HepG2 (cell line): ENCODE results near the gene SAMD4B. TPM values are rescaled to one million over a fixed set of nuclear protein-coding genes. Genes with fewer than 3 reads are reported as not detected.

Source experiments
- ATF1 ChIP-seq: IDR thresholded peaks from 2 replicates; pipeline ENCODE4 v1.6.1; 2016; ENCODE audit warnings: mild to moderate bottlenecking, control low read depth
- MTERF4 ChIP-seq: sonication (generic); formaldehyde crosslinking; IDR thresholded peaks from 2 replicates; pipeline ENCODE4 v1.8.0; 2023; ENCODE audit warnings: mild to moderate bottlenecking, missing genetic modification reagents
- NFYC ChIP-seq: IDR thresholded peaks from 2 replicates; pipeline ENCODE4 v1.6.1; 2016; ENCODE audit warnings: missing genetic modification reagents, missing compliant biosample characterization
- NKX3-1 ChIP-seq: sonication (generic); formaldehyde crosslinking; IDR thresholded peaks from 2 replicates; pipeline ENCODE4 v1.5.0; 2020; ENCODE audit warnings: missing genetic modification reagents
- PAX8 ChIP-seq: sonication (generic); formaldehyde crosslinking; IDR thresholded peaks from 2 replicates; pipeline ENCODE4 v1.8.0; 2022; ENCODE audit warnings: mild to moderate bottlenecking, missing genetic modification reagents, borderline replicate concordance
- RBM39 ChIP-seq: fragments of 200-400 bp; formaldehyde crosslinking; IDR thresholded peaks from one replicate; pipeline ENCODE4 v1.6.1; 2018; ENCODE audit warnings: antibody characterized with exemption, mild to moderate bottlenecking, low read depth, low read length; ENCODE audit not compliant: poor library complexity, severe bottlenecking
- REL ChIP-seq: sonication (generic); formaldehyde crosslinking; conservative IDR thresholded peaks from 2 replicates; pipeline ENCODE4 v1.8.0; 2022; ENCODE audit warnings: mild to moderate bottlenecking, missing genetic modification reagents, moderate library complexity
- SOX6 ChIP-seq, 2 experiments: fragments of 450-650 bp in 1 of 2; sonication (generic) in 1 of 2; formaldehyde crosslinking in 1 of 2; IDR thresholded peaks; 2 replicates each; pipeline versions ENCODE4 v1.4.0 to v1.6.1; 2017 to 2020; ENCODE audit warnings: antibody characterized with exemption in 1 of 2, mild to moderate bottlenecking in 1 of 2, missing genetic modification reagents in 1 of 2
- ZNF224 ChIP-seq: sonication (generic); formaldehyde crosslinking; IDR thresholded peaks from 2 replicates; pipeline ENCODE4 v1.5.0; 2020; ENCODE audit warnings: mild to moderate bottlenecking, missing genetic modification reagents
- polyA plus RNA-seq, 8 experiments: library from polyadenylated mRNA; depleted of rRNA in 3 of 8; stranded (reverse) in 7 of 8; unstranded in 1 of 8; fragments of >200 nt; fragmentation: Illumina TruSeq in 4 of 8; extraction: Trizol in 4 of 8; gene quantifications; 2 replicates each; pipeline versions ENCODE4 v1.2.1 to v1.2.3, GENCODE V29; 2011 to 2016; ENCODE audit warnings: low read depth in 4 of 8, missing spikeins in 1 of 8, mixed read lengths in 1 of 8; ENCODE audit not compliant: insufficient read depth in 1 of 8
- total RNA-seq, 5 experiments: library from RNA; depleted of rRNA; stranded (reverse); fragments of >200 nt; fragmentation: Illumina TruSeq; extraction: Trizol; gene quantifications; 2 replicates each; pipeline ENCODE4 v1.2.3, GENCODE V29; 2016; ENCODE audit warnings: low read depth in 1 of 5
- TF ChIP-seq, protein P1 (sequence below): sonication (generic); formaldehyde crosslinking; IDR thresholded peaks from 2 replicates; pipeline ENCODE4 v1.4.0; 2020; ENCODE audit warnings: mild to moderate bottlenecking, missing genetic modification reagents

Gene SAMD4B
- total and polyA plus RNA-seq, 2 of the 13 experiments (the other 11 are each of a cell fraction or from before 2014, with no cell fraction given): 26.0 to 31.8 TPM

DNA sequence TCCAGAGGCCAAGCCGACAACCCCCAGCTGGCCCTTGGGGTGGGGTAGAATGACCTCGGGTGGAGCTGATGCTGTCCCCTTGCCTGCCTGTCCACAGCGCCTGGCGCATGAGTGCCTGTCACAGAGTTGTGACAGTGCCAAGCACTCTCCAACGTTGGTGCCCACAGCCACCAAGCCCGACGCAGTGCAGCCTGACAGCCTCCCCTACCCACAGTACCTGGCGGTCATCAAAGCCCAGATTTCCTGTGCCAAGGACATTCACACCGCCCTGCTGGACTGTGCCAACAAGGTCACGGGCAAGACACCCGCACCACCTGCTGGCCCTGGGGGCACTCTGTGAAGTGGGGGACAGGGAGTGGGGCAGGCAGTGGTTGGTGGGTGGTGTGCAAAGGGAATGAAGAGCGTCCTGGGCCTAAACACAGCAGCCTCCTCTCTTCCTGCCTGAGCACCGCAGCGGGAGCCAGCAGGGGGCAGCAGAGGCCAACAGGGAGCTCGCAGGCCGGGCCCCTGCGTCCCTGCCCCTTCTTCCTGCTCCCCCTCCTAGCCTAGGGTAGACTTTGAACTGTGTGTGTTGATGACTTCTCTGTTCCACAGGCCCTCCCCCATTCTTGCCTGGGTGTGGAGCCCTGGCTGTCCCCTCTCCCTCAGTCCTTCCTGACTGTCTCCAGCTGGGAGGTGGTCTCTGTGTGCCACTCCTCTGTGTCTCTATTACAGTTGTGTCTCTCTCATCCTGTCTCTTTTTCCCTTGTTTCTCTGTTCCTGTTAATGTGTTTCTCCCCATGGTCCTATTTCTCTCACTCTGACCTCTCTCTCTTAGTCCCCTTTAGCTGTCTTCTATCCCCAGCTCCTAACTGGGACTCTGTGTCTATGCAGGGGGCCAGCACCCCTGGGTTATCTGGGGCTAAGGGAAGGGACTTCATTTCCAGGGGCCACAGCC is 55.4 kb downstream of the SAMD4B start (continued):
- TF ChIP-seq NFYC (CRISPR knock-in tag) (peak; percentile 24; the same call in 1 of the 2 replicates), NKX3-1 (CRISPR knock-in tag) (no peak; the same call in 1 of the 2 replicates), ATF1 (CRISPR knock-in tag) (no peak), MTERF4 (CRISPR knock-in tag) (0 out of 2 replicates have a peak, but pooled peaks have one; percentile 39), RBM39 (peak; percentile 85), PAX8 (CRISPR knock-in tag) (no peak), REL (CRISPR knock-in tag) (no peak), ZNF224 (0 out of 2 replicates have a peak, but pooled peaks have one; percentile 23), SOX6 (IDR thresholded peaks at IDR 0.05) (no peak), SOX6 (CRISPR knock-in tag; IDR thresholded peaks at IDR 0.05) (peak; percentile 83)
- TF ChIP-seq, protein P1, sequence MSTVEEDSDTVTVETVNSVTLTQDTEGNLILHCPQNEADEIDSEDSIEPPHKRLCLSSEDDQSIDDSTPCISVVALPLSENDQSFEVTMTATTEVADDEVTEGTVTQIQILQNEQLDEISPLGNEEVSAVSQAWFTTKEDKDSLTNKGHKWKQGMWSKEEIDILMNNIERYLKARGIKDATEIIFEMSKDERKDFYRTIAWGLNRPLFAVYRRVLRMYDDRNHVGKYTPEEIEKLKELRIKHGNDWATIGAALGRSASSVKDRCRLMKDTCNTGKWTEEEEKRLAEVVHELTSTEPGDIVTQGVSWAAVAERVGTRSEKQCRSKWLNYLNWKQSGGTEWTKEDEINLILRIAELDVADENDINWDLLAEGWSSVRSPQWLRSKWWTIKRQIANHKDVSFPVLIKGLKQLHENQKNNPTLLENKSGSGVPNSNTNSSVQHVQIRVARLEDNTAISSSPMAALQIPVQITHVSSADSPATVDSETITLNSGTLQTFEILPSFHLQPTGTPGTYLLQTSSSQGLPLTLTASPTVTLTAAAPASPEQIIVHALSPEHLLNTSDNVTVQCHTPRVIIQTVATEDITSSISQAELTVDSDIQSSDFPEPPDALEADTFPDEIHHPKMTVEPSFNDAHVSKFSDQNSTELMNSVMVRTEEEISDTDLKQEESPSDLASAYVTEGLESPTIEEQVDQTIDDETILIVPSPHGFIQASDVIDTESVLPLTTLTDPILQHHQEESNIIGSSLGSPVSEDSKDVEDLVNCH (CRISPR knock-in tag): no peak
